Testis (tissue), 3 donors: ENCODE data around the gene CNTN2. TPM values are rescaled to one million over a fixed set of nuclear protein-coding genes. Genes with fewer than 3 reads are reported as not detected.

Source experiments
- DNase-seq: peaks from one replicate; pipeline ENCODE4 v3.0.0-alpha.2; 2019
- H3K27ac ChIP-seq, 2 donors: fragments of 200-600 bp; sonication (generic); one replicate each; pipeline ENCODE4 v1.5.1; 2019
- H3K27me3 ChIP-seq: fragments of 200-600 bp; sonication (generic); one replicate; pipeline ENCODE4 v1.5.1; 2019
- H3K36me3 ChIP-seq: fragments of 200-600 bp; sonication (generic); one replicate; pipeline ENCODE4 v1.5.1; 2017; ENCODE audit warnings: low read depth; ENCODE audit errors: missing control alignments
- H3K4me1 ChIP-seq: fragments of 200-600 bp; sonication (generic); one replicate; pipeline ENCODE4 v1.5.1; 2019
- H3K4me3 ChIP-seq, 2 donors: fragments of 200-600 bp; sonication (generic); one replicate each; pipeline ENCODE4 v1.5.1; 2017 to 2019
- H3K9me3 ChIP-seq: fragments of 200-600 bp; sonication (generic); one replicate; pipeline ENCODE4 v1.5.1; 2017
- CTCF ChIP-seq, 3 experiments: fragments of 450-650 bp in 2 of 3; fragments of 200-600 bp in 1 of 3; sonication (generic) in 1 of 3; IDR thresholded peaks; one replicate each; pipeline ENCODE4 v1.5.1; 2016 to 2019; ENCODE audit warnings: antibody characterized with exemption in 3 of 3, mild to moderate bottlenecking in 2 of 3, moderate library complexity in 1 of 3
- POLR2A ChIP-seq: fragments of 450-650 bp; IDR thresholded peaks from one replicate; pipeline ENCODE4 v1.6.1; 2017; ENCODE audit warnings: antibody characterized with exemption, mild to moderate bottlenecking, moderate library complexity
- WGBS, 2 donors: methylation state at CpG; one replicate each; pipeline ENCODE4 v1.1.5; 2018; 5-methylcytosine and 5-hydroxymethylcytosine counted together
- intact Hi-C: fragments of 100-400 bp; cut with DNase I; formaldehyde crosslinking; loops from one replicate; pipeline ENCODE4 v1.15.1; 2023; ENCODE audit warnings: low total_unique reads
- polyA plus RNA-seq: library from polyadenylated mRNA; stranded (reverse); fragments of 350-450 nt; fragmentation: Illumina TruSeq; extraction: RNeasy Lipid Tissue Mini Kit (QIAGEN cat#74804); gene quantifications from one replicate; pipeline ENCODE4 v1.2.3, GENCODE V29; 2014; ENCODE audit warnings: low read depth, low replicate concordance; ENCODE audit not compliant: insufficient read depth
- total RNA-seq, 2 donors: library from RNA; depleted of rRNA; stranded (reverse); fragments of >200 nt; gene quantifications; one replicate each; pipeline ENCODE4 v1.2.3, GENCODE V29; 2016

The CNTN2 gene
- total and polyA plus RNA-seq, 3 donors from 2014 or later: 16.4 to 31.9 (median 17.2) TPM

- Histone ChIP-seq H3K9me3 (no peaks in the 10 kb centered on the region), H3K4me1 (no peaks in the 10 kb centered on the region), H3K27me3 (no peaks in the 10 kb centered on the region), H3K4me3 (no peak overlapping the region), H3K36me3 (no peaks in the 10 kb centered on the region), H3K27ac (no peak overlapping the region)
- TF ChIP-seq POLR2A: no peak
- TF ChIP-seq CTCF (IDR thresholded peaks at IDR 0.05): no peak
- WGBS, 2 donors: 44 to 50% methylated on average over 11 of the region's 11 CpGs
- no peak for DNase-seq
- intact Hi-C loops: no loop called here
These were observed 2.1 kb downstream of the CNTN2 start for GRCh38 chr1:205045146-205045545.

GRCh38 chr1:205046870-205047269 is 3.9 kb downstream of the CNTN2 start:
- H3K27ac ChIP-seq: no peak overlapping the region
- H3K4me1 ChIP-seq: no peaks in the 10 kb centered on the region
- DNase-seq: no peak
- H3K9me3 ChIP-seq: no peaks in the 10 kb centered on the region
- 73% methylated on average over 4 of the region's 4 CpGs; no CpG with 5 or more reads in 1 of the 2 donors for WGBS, 2 donors
- no peak overlapping the region for H3K4me3 ChIP-seq
- TF ChIP-seq CTCF (IDR thresholded peaks at IDR 0.05) (no peak), POLR2A (no peak)
- no peaks in the 10 kb centered on the region for H3K27me3 ChIP-seq
- intact Hi-C loops: no loop called here
- no peaks in the 10 kb centered on the region for H3K36me3 ChIP-seq

GRCh38 chr1:205047764-205048231 is 4.8 kb downstream of the CNTN2 start:
- no peak for DNase-seq

GRCh38 chr1:205048382-205048781 is 5.4 kb downstream of the CNTN2 start:
- DNase-seq: no peak
- intact Hi-C loops: no loop called here
- no peak for TF ChIP-seq POLR2A
- no peak for TF ChIP-seq CTCF (IDR thresholded peaks at IDR 0.05)
- Histone ChIP-seq H3K27me3 (no peaks in the 10 kb centered on the region), H3K27ac (no peak overlapping the region), H3K9me3 (no peaks in the 10 kb centered on the region), H3K4me3 (no peak overlapping the region), H3K4me1 (no peaks in the 10 kb centered on the region), H3K36me3 (no peaks in the 10 kb centered on the region)
- 94 to 95% methylated on average over 7 to 9 of the region's 9 CpGs for WGBS, 2 donors

More at GRCh38 chr1:205047764-205048231, 4.8 kb downstream of the CNTN2 start:
- Histone ChIP-seq H3K9me3 (no peaks in the 10 kb centered on the region), H3K27me3 (no peaks in the 10 kb centered on the region), H3K4me3 (no peak overlapping the region), H3K27ac (no peak overlapping the region), H3K36me3 (no peaks in the 10 kb centered on the region), H3K4me1 (no peaks in the 10 kb centered on the region)
- 83 to 87% methylated on average over 5 of the region's 5 CpGs for WGBS, 2 donors
- TF ChIP-seq CTCF (IDR thresholded peaks at IDR 0.05) (no peak), POLR2A (no peak)
- intact Hi-C loops: no loop called here

GRCh38 chr1:205049479-205049878 is 6.5 kb downstream of the CNTN2 start:
- no peak for DNase-seq
- Histone ChIP-seq H3K27ac (no peak overlapping the region), H3K27me3 (no peaks in the 10 kb centered on the region), H3K4me3 (no peak overlapping the region), H3K9me3 (no peaks in the 10 kb centered on the region), H3K4me1 (no peaks in the 10 kb centered on the region), H3K36me3 (no peaks in the 10 kb centered on the region)
- TF ChIP-seq POLR2A (no peak), CTCF (IDR thresholded peaks at IDR 0.05) (no peak)
- 55 to 81% methylated on average over 3 to 6 of the region's 6 CpGs for WGBS, 2 donors
- intact Hi-C loops: no loop called here
